IMR-90 (cell line): ENCODE measurements around the gene BTBD10. TPM values are rescaled to one million over a fixed set of nuclear protein-coding genes. Genes with fewer than 3 reads are reported as not detected.

Experiments used
- ATAC-seq: fragments of 200-7000 bp; cut with Tn5 transposase; 2 replicates; pipeline ENCODE4 v1.9.1; 2020; ENCODE audit warnings: low read depth, mild to moderate bottlenecking, moderate library complexity
- BruUV-seq: library from RNA; stranded (reverse); fragments of 400-500 nt; replicated peaks from 2 replicates; lab custom pipeline; 2021; lab: Mats Ljungman, UMichigan
- CTCF ChIA-PET: fragments of 300-600 bp; formaldehyde crosslinking; extraction: SDS; loops from one replicate; lab custom pipeline; 2021; ENCODE audit warnings: antibody characterized with exemption; lab: Yijun Ruan, JAX
- POLR2A ChIA-PET: fragments of 300-600 bp; sonication (Branson Sonifier 250); formaldehyde crosslinking; loops from one replicate; lab custom pipeline; 2022; ENCODE audit warnings: antibody characterized with exemption; ENCODE audit not compliant: unreplicated experiment; lab: Charles Lee
- DNase-seq: peaks from one replicate; pipeline ENCODE4 v3.0.0; 2013
- H2AFZ ChIP-seq: replicated peaks from 2 replicates; pipeline ENCODE3; 2013; ENCODE audit warnings: low read length, mild to moderate bottlenecking; ENCODE audit not compliant: poor library complexity
- H2AK5ac ChIP-seq: 2 replicates; pipeline ENCODE4 v1.6.1; 2013; ENCODE audit warnings: low read depth, low read length, inconsistent platforms
- H2AK9ac ChIP-seq: replicated peaks from 2 replicates; pipeline ENCODE3; 2013; ENCODE audit warnings: mild to moderate bottlenecking, low read depth, low read length, moderate library complexity; ENCODE audit not compliant: poor library complexity
- H2BK120ac ChIP-seq: 2 replicates; pipeline ENCODE4 v1.6.1; 2013; ENCODE audit warnings: low read depth, low read length, inconsistent platforms
- H2BK15ac ChIP-seq: 3 replicates; pipeline ENCODE4 v1.6.1; 2013; ENCODE audit warnings: low read depth, low read length, inconsistent platforms
- H2BK20ac ChIP-seq: 2 replicates; pipeline ENCODE4 v1.6.1; 2013; ENCODE audit warnings: low read depth, mild to moderate bottlenecking, inconsistent platforms, low read length, moderate library complexity
- H2BK5ac ChIP-seq: 2 replicates; pipeline ENCODE4 v1.6.1; 2013; ENCODE audit warnings: mild to moderate bottlenecking, low read depth, low read length, inconsistent platforms; ENCODE audit not compliant: poor library complexity, severe bottlenecking
- H3K14ac ChIP-seq: replicated peaks from 2 replicates; pipeline ENCODE4 v1.6.1; 2013; ENCODE audit warnings: low read depth, low read length, inconsistent platforms
- H3K18ac ChIP-seq: 2 replicates; pipeline ENCODE4 v1.6.1; 2013; ENCODE audit warnings: low read depth, low read length, control low read depth
- H3K23ac ChIP-seq: 2 replicates; pipeline ENCODE4 v1.6.1; 2013; ENCODE audit warnings: low read depth, low read length, inconsistent platforms
- H3K27ac ChIP-seq: 2 replicates; pipeline ENCODE4 v1.5.1; 2013; ENCODE audit warnings: mild to moderate bottlenecking, control low read depth, low read length; ENCODE audit not compliant: insufficient read depth
- H3K27me3 ChIP-seq: 2 replicates; pipeline ENCODE4 v1.6.1; 2013; ENCODE audit warnings: low read length; ENCODE audit not compliant: control insufficient read depth, insufficient read depth
- H3K36me3 ChIP-seq: 2 replicates; pipeline ENCODE4 v1.6.1; 2013; ENCODE audit warnings: low read length, mixed read lengths; ENCODE audit not compliant: control insufficient read depth, insufficient read depth
- H3K4ac ChIP-seq: 2 replicates; pipeline ENCODE4 v1.6.1; 2013; ENCODE audit warnings: low read depth, low read length, inconsistent platforms
- H3K4me1 ChIP-seq: 2 replicates; pipeline ENCODE4 v1.6.1; 2013; ENCODE audit warnings: low read length, mixed read lengths; ENCODE audit not compliant: control insufficient read depth, insufficient read depth
- H3K4me2 ChIP-seq: 2 replicates; pipeline ENCODE4 v1.6.1; 2013; ENCODE audit warnings: low read depth, mild to moderate bottlenecking, control low read depth, low read length, moderate library complexity
- H3K4me3 ChIP-seq: 2 replicates; pipeline ENCODE4 v1.5.1; 2013; ENCODE audit warnings: low read depth, mild to moderate bottlenecking, control low read depth, low read length, moderate library complexity; ENCODE audit not compliant: insufficient read depth
- H3K56ac ChIP-seq: 2 replicates; pipeline ENCODE4 v1.6.1; 2013; ENCODE audit warnings: low read length, inconsistent platforms; ENCODE audit not compliant: insufficient read depth; ENCODE audit errors: extremely low read depth
- H3K79me1 ChIP-seq, 2 experiments: 2 replicates each; pipeline ENCODE4 v1.6.1; 2013; ENCODE audit warnings: low read length in 2 of 2, inconsistent platforms in 1 of 2, low read depth in 1 of 2
- H3K9ac ChIP-seq: 2 replicates; pipeline ENCODE4 v1.6.1; 2013; ENCODE audit warnings: low read depth, low read length, control low read depth
- H3K9me1 ChIP-seq: 2 replicates; pipeline ENCODE4 v1.6.1; 2013; ENCODE audit warnings: low read length, inconsistent platforms; ENCODE audit not compliant: insufficient read depth
- H3K9me3 ChIP-seq: 2 replicates; pipeline ENCODE4 v1.6.1; 2013; ENCODE audit warnings: low read length; ENCODE audit not compliant: control insufficient read depth, insufficient read depth
- H4K20me1 ChIP-seq: 2 replicates; pipeline ENCODE4 v1.6.1; 2013; ENCODE audit warnings: low read length, inconsistent platforms; ENCODE audit not compliant: insufficient read depth
- H4K5ac ChIP-seq: 2 replicates; pipeline ENCODE4 v1.6.1; 2013; ENCODE audit warnings: mild to moderate bottlenecking, low read depth, low read length, control low read depth
- H4K8ac ChIP-seq, 2 experiments: 2 replicates each; pipeline ENCODE4 v1.6.1; 2013; ENCODE audit warnings: low read depth in 2 of 2, low read length in 2 of 2, control low read depth in 1 of 2, inconsistent platforms in 1 of 2
- H4K91ac ChIP-seq: 2 replicates; pipeline ENCODE4 v1.6.1; 2013; ENCODE audit warnings: low read depth, low read length, inconsistent platforms; ENCODE audit not compliant: insufficient read depth
- CEBPB ChIP-seq: IDR thresholded peaks from 2 replicates; pipeline ENCODE4 v1.6.1; 2012; ENCODE audit warnings: low read depth, low read length, improper control_type of control experiment
- MAFK ChIP-seq: IDR thresholded peaks from 2 replicates; pipeline ENCODE4 v1.6.1; 2012; ENCODE audit warnings: low read depth, low read length, improper control_type of control experiment
- RAD21 ChIP-seq: IDR thresholded peaks from 2 replicates; pipeline ENCODE4 v1.6.1; 2012; ENCODE audit warnings: low read length, improper control_type of control experiment
- whole genome bisulfite sequencing, 2 experiments: methylation state at CpG; one replicate each; pipeline versions ENCODE4 v1.1.5 to v1.1.7; 2013; ENCODE audit warnings: missing lambda C conversion rate in 2 of 2; ENCODE audit not compliant: insufficient read length in 1 of 2; ENCODE audit errors: extremely low coverage in 2 of 2; 5-methylcytosine and 5-hydroxymethylcytosine counted together
- dilution Hi-C: fragments of 300-500 bp; cut with HindIII; formaldehyde crosslinking; loops from one replicate; pipeline ENCODE4 v1.14.3; 2018; ENCODE audit warnings: low sequenced_read_pairs; ENCODE audit not compliant: unreplicated experiment
- in situ Hi-C: fragments of 300-500 bp; cut with MboI; formaldehyde crosslinking; loops from 3 replicates; pipeline ENCODE4 v1.14.3; 2019; ENCODE audit warnings: low sequenced_read_pairs, inconsistent platforms, mixed read lengths
- intact Hi-C: fragments of 100-400 bp; cut with micrococcal nuclease; formaldehyde crosslinking; loops from 2 replicates; pipeline ENCODE4 v1.10.0; 2022
- polyA plus RNA-seq, 3 experiments: library from polyadenylated mRNA; depleted of rRNA; stranded (reverse); fragments of >200 nt; gene quantifications; 2 replicates each; pipeline ENCODE4 v1.2.3, GENCODE V29; 2012; ENCODE audit warnings: low replicate concordance in 1 of 3
- total RNA-seq: library from RNA; depleted of rRNA; stranded (reverse); fragments of >200 nt; gene quantifications from 2 replicates; pipeline ENCODE4 v1.2.3, GENCODE V29; 2012

Gene BTBD10
- total and polyA plus RNA-seq, 2 of the 4 experiments (the other 2 are of a cell fraction) = 32.5 to 59.9 TPM

DNA sequence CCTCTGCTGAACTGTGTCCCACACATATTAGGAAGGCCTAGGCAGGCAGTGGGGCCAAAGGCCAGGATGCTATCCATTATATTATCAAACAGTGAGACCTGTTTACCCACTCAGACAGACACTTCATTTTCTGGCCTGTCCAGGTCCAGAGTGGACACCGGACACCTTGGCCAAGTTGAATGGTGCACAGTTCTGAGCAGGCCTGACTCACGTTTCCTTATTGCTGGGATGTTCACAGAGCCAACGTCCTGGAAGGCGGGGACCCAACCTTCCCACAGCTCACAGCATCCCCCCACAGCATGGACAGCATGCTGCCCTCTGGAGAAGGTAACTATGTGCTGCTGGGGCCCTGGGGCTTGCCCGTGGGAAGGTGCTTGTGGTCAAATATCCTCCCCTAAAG lies 86.6 kb downstream of the BTBD10 start:
- H2AFZ ChIP-seq = no peak overlapping the region
- no peak overlapping the region for H2AK9ac ChIP-seq
- no peak overlapping the region for H4K5ac ChIP-seq
- H2AK5ac ChIP-seq = no peak overlapping the region
- no peak overlapping the region for H3K9ac ChIP-seq
- H2BK5ac ChIP-seq = no peak overlapping the region
- no peaks in the 10 kb centered on the region for H4K20me1 ChIP-seq
- H3K4me3 ChIP-seq = no peak overlapping the region
- H3K27me3 ChIP-seq = no peaks in the 10 kb centered on the region
- BruUV-seq = no TSS peak
- CTCF ChIA-PET = no interaction called here
- no CpG with 5 or more reads among the region's 5 CpGs for whole genome bisulfite sequencing, 2 experiments
- DNase-seq (no peak), ATAC-seq (no peak)
- no peaks in the 10 kb centered on the region for H3K9me3 ChIP-seq
- H3K4me1 ChIP-seq = peaks cover 2% of the 10 kb centered on the region
- H3K14ac ChIP-seq = no peak overlapping the region
- H2BK15ac ChIP-seq = no peak overlapping the region
- H3K79me1 ChIP-seq = no peaks in the 10 kb centered on the region
- TF ChIP-seq MAFK = no peak
- TF ChIP-seq CEBPB = no peak
- TF ChIP-seq RAD21 = no peak
- no peak overlapping the region for H3K4me2 ChIP-seq
- H2BK20ac ChIP-seq = no peak overlapping the region
- H4K8ac ChIP-seq = no peak overlapping the region
- intact Hi-C loops (no loop called here), in situ Hi-C loops (no loop called here), dilution Hi-C loops (no loop called here)
- H3K56ac ChIP-seq = no peak overlapping the region
- H3K18ac ChIP-seq = no peak overlapping the region
- peaks cover 42% of the 10 kb centered on the region for H3K36me3 ChIP-seq
- no peak overlapping the region for H4K91ac ChIP-seq
- no peak overlapping the region for H3K23ac ChIP-seq
- POLR2A ChIA-PET = no interaction called here
- H3K27ac ChIP-seq = no peak overlapping the region
- H3K4ac ChIP-seq = no peak overlapping the region
- H2BK120ac ChIP-seq = no peak overlapping the region
- H3K9me1 ChIP-seq = peaks cover 14% of the 10 kb centered on the region; the same call in 1 of the 2 replicates
